A673 (cell line): Measurements from ENCODE around the gene SMYD3.

Source experiments
- EZH2 ChIP-seq: fragments of 200-600 bp; sonication (generic); IDR thresholded peaks from 2 replicates; pipeline ENCODE4 v1.6.1; 2017; ENCODE audit warnings: borderline replicate concordance, low read depth, mild to moderate bottlenecking, mixed read lengths, antibody characterized with exemption, low read length; ENCODE audit not compliant: poor library complexity, severe bottlenecking
- TF ChIP-seq, protein P1 (sequence below): fragments of 300-800, 200-600 bp; sonication (generic); conservative IDR thresholded peaks from 2 replicates; pipeline ENCODE4 v1.5.1; 2017; ENCODE audit warnings: low read depth, mild to moderate bottlenecking, antibody characterized with exemption, low read length, moderate library complexity, mixed read lengths

- no peak for TF ChIP-seq EZH2
- TF ChIP-seq, protein P1, sequence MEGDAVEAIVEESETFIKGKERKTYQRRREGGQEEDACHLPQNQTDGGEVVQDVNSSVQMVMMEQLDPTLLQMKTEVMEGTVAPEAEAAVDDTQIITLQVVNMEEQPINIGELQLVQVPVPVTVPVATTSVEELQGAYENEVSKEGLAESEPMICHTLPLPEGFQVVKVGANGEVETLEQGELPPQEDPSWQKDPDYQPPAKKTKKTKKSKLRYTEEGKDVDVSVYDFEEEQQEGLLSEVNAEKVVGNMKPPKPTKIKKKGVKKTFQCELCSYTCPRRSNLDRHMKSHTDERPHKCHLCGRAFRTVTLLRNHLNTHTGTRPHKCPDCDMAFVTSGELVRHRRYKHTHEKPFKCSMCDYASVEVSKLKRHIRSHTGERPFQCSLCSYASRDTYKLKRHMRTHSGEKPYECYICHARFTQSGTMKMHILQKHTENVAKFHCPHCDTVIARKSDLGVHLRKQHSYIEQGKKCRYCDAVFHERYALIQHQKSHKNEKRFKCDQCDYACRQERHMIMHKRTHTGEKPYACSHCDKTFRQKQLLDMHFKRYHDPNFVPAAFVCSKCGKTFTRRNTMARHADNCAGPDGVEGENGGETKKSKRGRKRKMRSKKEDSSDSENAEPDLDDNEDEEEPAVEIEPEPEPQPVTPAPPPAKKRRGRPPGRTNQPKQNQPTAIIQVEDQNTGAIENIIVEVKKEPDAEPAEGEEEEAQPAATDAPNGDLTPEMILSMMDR = no peak
Measured at GRCh38 chr1:246032031-246032551, 475.0 kb downstream of the SMYD3 start.
